ENCODE results near the gene UNC13D. TPM values are rescaled to one million over a fixed set of nuclear protein-coding genes. Genes with fewer than 3 reads are reported as not detected.

UNC13D gene
- total RNA-seq, 2 experiments from 2014 or later: 161 to 182 TPM

DNA sequence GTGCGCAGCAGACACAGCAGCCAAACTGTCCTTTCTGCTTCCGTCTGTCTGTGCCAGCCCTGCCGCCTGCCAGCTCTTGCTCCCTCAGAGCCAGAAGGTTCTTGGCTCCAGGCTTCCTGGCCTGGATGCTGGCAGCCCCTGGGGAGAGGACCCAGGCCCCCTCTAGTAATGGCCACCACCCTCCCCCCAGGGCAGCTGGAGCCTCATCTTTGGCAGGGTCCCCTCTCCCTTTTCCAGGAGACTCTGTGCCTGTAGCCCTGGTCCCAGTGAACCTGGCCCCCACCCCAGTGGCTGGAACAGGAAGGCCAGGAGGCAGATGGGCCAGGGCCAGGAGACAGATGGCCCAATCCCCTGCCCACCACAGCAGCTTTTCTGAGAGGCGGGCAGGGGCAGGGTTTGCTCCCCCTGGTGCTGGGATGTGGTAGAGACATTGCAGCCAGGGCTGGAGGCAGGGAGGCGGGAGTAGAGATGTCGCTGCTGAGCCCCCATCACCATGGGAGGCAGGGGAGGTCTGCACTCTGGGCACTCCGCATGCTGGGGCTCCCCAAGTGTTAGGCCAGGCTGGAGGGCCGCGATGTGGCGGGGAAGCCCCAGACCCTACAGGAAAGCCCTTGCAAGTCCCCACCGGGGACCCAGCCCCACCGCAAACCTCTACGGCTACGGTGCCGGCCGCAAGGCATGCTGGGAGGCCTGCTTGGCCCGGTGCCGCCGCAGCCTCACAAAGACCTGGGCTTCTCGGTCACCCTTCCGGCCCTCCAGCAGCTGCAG lies 16.7 kb downstream of the UNC13D start:
- Mint-ChIP-seq H3K36me3 (ENCODE audit: low read depth) (peaks cover 24% of the 10 kb centered on the region), H3K9me3 (no peaks in the 10 kb centered on the region), H3K4me3 (peak overlapping the region; percentile 56), H3K27ac (peak overlapping the region; percentile 91), H3K4me1 (peaks cover 23% of the 10 kb centered on the region), H3K27me3 (no peaks in the 10 kb centered on the region)
- CTCF ChIA-PET: interaction anchor here (0.5 to 3.3 kb wide), 12 partner anchors 9 to 243 kb away, joined by 3 to 14 read pairs (median 5); partner anchors contain the start of gene UNC13D
- POLR2A ChIA-PET: interaction anchor here (0.5 kb wide), 1 partner anchor 51 kb away, joined by 3 read pairs; no protein-coding TSS in a partner anchor
- peak; percentile 68 for DNase-seq

DNA sequence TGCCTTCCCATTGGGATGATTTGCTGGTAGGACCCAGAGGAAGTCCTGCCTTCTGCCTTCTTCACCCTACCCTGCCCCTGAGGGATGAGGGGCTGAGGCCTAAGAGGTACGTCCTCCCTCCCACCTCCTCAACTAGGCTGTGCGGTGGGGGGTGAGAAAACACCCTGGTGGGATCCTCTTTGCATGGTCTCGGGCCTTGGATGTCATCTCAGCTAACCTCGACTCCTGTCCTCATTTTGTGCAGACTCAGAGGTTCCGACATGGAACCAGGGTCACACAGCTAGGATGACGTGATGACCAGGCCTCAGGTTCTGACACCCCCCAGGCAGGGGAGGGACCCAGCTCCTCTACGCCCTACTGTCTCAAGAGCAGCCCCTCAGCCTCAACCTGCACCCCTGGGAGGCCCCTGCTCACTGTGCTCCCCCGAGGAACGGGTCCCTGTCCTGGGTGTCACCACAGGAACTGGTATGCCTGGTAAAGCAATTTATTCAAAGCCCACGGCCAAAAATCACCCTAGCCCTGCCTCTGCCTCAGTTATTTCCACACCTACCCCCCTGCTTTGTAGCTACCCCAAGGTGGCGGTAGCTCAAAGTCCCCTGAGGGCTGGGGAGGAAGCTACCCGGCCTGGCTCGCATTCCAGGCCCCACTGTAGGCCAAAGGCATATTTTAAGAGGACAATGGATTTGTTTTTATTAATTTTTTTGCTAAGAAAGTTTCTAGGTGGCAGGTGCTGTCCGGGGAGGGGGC lies 17.5 kb downstream of the UNC13D start:
- ChIA-PET POLR2A (interaction anchor here (0.5 kb wide), 1 partner anchor 50 kb away, joined by 3 read pairs; no protein-coding TSS in a partner anchor), CTCF (interaction anchor here (0.6 to 3.3 kb wide), 15 partner anchors 10 to 898 kb away, joined by 3 to 14 read pairs (median 5); partner anchors contain the start of gene UNC13D)
- peaks cover 25% of the 10 kb centered on the region for H3K4me1 Mint-ChIP-seq
- peaks cover 19% of the 10 kb centered on the region for H3K36me3 Mint-ChIP-seq (ENCODE audit: low read depth)
- no peaks in the 10 kb centered on the region for H3K27me3 Mint-ChIP-seq
- DNase-seq: no peak
- no peaks in the 10 kb centered on the region for H3K9me3 Mint-ChIP-seq
- peak overlapping the region; percentile 76 for H3K27ac Mint-ChIP-seq
- no peak overlapping the region for H3K4me3 Mint-ChIP-seq

DNA sequence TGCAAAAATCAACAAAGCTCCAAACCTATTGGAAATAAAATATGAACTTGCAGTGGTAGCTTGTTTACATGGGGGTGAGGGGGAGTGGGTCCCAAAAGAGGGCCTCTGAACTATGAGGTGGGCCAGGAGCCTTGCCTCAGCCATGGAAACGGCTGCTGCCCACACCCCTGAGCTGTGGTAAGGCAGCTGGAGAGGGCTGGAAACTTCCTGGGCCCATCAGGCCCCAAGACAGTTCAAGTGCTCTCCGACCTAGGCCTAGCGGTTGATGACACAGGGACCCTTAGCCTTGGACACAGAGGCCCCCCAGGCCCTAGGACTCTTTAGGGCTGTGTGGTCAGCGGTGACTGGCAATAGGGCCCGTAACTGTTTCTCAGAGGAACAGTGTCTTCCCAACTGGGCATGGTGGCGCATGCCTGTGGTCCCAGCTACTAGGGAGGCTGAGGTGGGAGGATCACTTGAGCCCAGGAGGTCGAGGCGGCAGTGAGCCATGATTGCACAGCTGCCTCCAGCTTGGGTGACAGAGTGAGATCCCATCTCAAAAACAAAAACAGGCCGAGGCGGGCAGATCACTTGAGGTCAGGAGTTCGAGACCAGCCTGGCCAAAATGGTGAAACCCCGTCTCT lies 18.3 kb downstream of the UNC13D start:
- ChIA-PET POLR2A (no interaction called here), CTCF (interaction anchor here (0.6 to 3.3 kb wide), 8 partner anchors 11 to 899 kb away, joined by 3 to 14 read pairs (median 6); partner anchors contain the start of gene UNC13D)
- Mint-ChIP-seq H3K4me1 (peaks cover 33% of the 10 kb centered on the region), H3K27ac (no peak overlapping the region), H3K27me3 (no peaks in the 10 kb centered on the region), H3K9me3 (no peaks in the 10 kb centered on the region), H3K36me3 (ENCODE audit: low read depth) (peaks cover 24% of the 10 kb centered on the region), H3K4me3 (no peak overlapping the region)
- DNase-seq: no peak

DNA sequence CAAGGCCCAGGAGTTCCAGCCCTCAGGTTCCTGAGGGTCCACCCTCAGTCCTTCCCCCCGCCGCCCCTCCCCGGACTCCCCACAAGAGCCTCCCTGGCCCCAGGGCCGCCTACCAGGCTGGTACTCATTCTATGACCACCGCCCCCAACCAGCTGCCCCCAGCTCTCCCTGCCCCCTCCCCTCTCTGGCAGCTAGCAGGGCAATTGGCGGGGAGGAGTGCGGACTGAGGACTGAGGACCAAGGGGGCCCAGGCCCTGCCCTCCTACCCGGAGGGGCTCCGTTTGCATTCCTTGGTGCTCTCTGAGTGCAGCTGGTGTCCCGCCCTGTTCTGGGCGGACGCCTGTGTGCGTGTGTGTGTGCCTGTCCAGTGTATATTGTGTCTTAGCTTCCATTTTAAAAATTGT lies 19.1 kb downstream of the UNC13D start:
- H3K4me1 Mint-ChIP-seq: peaks cover 33% of the 10 kb centered on the region
- no peak for DNase-seq
- H3K4me3 Mint-ChIP-seq: no peak overlapping the region
- no peak overlapping the region for H3K27ac Mint-ChIP-seq
- no peaks in the 10 kb centered on the region for H3K27me3 Mint-ChIP-seq
- H3K36me3 Mint-ChIP-seq (ENCODE audit: low read depth): peaks cover 21% of the 10 kb centered on the region
- CTCF ChIA-PET: interaction anchor here (1.5 to 3.3 kb wide), 3 partner anchors 15 to 71 kb away, joined by 3 to 14 read pairs (median 6); partner anchors contain the start of gene UNC13D
- H3K9me3 Mint-ChIP-seq: no peaks in the 10 kb centered on the region
- POLR2A ChIA-PET: interaction anchor here (0.5 kb wide), 1 partner anchor 156 kb away, joined by 5 read pairs; no protein-coding TSS in a partner anchor

DNA sequence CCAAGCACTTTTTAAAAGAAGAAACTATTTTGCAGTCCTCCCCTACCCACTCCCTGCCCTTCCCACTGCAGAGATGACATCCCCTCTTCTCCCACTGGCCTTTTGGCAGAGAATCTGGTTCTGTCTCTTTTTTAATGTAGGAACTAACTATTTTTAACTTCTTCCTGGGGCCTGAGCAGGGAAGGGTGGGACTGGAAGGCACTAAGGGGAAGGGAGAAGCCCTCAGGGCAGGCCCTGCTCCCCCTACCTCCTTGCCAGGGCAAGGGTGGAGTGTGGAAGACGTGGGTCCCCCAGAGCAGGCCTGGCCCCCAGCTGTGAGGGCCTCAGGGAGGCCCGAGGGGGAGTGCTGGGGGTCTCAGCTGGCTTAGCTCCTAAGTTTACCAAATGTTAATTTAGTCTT lies 19.5 kb downstream of the UNC13D start:
- no peak for DNase-seq
- Mint-ChIP-seq H3K4me3 (no peak overlapping the region), H3K27ac (no peak overlapping the region), H3K27me3 (no peaks in the 10 kb centered on the region), H3K36me3 (ENCODE audit: low read depth) (peaks cover 16% of the 10 kb centered on the region), H3K9me3 (no peaks in the 10 kb centered on the region), H3K4me1 (peaks cover 33% of the 10 kb centered on the region)
- ChIA-PET CTCF (interaction anchor here (1.5 kb wide), 1 partner anchor 71 kb away, joined by 3 read pairs; no protein-coding TSS in a partner anchor), POLR2A (interaction anchor here (0.5 kb wide), 1 partner anchor 156 kb away, joined by 5 read pairs; no protein-coding TSS in a partner anchor)

DNA sequence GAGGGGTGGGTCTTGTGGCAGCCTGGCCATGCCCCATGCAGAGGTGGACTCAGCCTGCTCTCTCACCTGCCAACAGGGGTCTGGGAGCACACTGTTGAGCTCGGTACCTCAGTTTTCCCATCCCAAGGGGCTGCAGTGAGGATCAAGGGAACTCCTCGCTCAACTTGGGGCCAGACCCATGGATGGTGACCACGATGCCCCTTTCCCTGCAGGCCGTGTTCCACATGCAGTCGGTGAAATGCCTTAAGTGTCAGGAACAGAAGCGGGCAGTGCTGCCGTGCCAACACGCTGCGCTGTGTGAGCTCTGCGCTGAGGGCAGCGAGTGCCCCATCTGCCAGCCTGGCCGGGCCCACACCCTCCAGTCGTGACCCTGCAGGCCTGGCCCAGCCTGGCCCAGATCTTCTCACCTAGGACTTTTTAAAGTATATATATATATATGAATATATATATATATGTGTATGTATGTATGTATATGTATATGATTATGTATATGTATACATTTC lies 20.1 kb downstream of the UNC13D start:
- no peaks in the 10 kb centered on the region for H3K9me3 Mint-ChIP-seq
- CTCF ChIA-PET: interaction anchor here (1.5 kb wide), 1 partner anchor 70 kb away, joined by 3 read pairs; no protein-coding TSS in a partner anchor

DNA sequence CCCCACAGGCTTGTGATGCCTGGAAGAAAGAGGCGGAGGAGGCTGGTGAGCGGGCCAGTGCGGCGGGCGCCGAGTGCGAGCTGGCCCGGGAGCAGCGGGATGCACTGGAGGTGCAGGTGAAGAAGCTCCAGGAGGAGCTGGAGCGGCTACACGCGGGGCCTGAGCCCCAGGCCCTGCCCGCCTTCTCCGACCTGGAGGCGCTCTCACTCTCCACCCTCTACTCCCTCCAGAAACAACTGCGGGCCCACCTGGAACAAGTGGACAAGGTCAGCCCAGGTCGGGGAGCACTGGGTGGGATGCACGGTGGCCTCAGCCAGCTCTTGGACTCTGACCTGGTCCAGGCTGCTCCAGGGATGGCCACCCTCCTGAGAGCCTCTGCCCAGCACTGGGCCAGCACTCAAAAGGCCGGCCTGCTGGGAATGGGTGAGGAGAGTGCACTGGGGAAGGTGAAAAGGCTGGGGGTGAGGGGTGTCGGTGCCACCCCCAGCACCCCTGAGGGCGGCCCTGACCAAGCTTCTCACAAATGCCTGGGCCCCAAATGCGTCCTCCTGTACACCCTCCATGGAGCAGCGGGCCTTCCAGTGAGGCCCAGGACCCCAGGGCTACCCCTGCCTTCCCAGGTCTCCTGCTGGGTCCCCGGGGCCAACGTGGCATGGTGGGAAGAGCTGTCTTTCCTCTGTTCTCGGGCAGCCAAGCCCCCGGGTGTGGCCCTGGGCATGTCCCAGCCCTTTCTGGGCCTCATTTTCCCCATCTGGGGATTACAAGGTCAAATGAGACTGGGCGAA lies 20.8 kb downstream of the UNC13D start:
- H3K27ac Mint-ChIP-seq: no peak overlapping the region
- no peaks in the 10 kb centered on the region for H3K27me3 Mint-ChIP-seq
- POLR2A ChIA-PET: no interaction called here
- peaks cover 21% of the 10 kb centered on the region for H3K36me3 Mint-ChIP-seq (ENCODE audit: low read depth)
- CTCF ChIA-PET: interaction anchor here (0.6 to 0.9 kb wide), 3 partner anchors 17 to 85 kb away, joined by 3 to 4 read pairs (median 3); no protein-coding TSS in a partner anchor
- no peak for DNase-seq
- H3K9me3 Mint-ChIP-seq: no peaks in the 10 kb centered on the region
- no peak overlapping the region for H3K4me3 Mint-ChIP-seq
- peaks cover 38% of the 10 kb centered on the region for H3K4me1 Mint-ChIP-seq

More for the DNA sequence above, 20.1 kb downstream of the UNC13D start:
- Mint-ChIP-seq H3K36me3 (ENCODE audit: low read depth) (peaks cover 19% of the 10 kb centered on the region), H3K4me1 (peaks cover 37% of the 10 kb centered on the region), H3K27me3 (no peaks in the 10 kb centered on the region), H3K4me3 (no peak overlapping the region), H3K27ac (no peak overlapping the region)
- POLR2A ChIA-PET: no interaction called here
- no peak for DNase-seq

DNA sequence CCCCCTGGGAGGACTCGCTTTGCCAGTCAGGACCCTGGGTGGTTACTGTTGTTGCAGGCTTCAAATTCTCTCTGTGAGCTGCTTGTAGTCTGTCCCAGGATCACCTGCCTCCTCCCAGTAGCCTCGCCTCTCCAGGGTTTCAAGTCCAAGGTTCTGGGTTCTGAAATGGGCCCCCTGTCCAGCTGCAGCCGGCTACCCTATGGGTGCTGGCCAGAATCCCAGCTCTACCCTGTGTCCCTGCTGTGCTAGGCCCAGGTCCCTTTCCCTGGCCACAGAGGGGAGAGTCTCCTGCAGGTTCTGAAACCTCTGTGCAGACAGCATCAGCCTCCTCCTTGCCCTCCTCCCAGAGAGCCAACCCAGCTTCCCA lies 21.4 kb downstream of the UNC13D start:
- DNase-seq: no peak
- CTCF ChIA-PET: interaction anchor here (0.6 to 0.9 kb wide), 2 partner anchors 17 to 84 kb away, joined by 3 read pairs; no protein-coding TSS in a partner anchor
- no peak overlapping the region for H3K4me3 Mint-ChIP-seq
- H3K9me3 Mint-ChIP-seq: no peaks in the 10 kb centered on the region
- POLR2A ChIA-PET: no interaction called here
- peaks cover 15% of the 10 kb centered on the region for H3K36me3 Mint-ChIP-seq (ENCODE audit: low read depth)
- H3K27ac Mint-ChIP-seq: peak overlapping the region; percentile 31
- peaks cover 31% of the 10 kb centered on the region for H3K4me1 Mint-ChIP-seq
- H3K27me3 Mint-ChIP-seq: no peaks in the 10 kb centered on the region

DNA sequence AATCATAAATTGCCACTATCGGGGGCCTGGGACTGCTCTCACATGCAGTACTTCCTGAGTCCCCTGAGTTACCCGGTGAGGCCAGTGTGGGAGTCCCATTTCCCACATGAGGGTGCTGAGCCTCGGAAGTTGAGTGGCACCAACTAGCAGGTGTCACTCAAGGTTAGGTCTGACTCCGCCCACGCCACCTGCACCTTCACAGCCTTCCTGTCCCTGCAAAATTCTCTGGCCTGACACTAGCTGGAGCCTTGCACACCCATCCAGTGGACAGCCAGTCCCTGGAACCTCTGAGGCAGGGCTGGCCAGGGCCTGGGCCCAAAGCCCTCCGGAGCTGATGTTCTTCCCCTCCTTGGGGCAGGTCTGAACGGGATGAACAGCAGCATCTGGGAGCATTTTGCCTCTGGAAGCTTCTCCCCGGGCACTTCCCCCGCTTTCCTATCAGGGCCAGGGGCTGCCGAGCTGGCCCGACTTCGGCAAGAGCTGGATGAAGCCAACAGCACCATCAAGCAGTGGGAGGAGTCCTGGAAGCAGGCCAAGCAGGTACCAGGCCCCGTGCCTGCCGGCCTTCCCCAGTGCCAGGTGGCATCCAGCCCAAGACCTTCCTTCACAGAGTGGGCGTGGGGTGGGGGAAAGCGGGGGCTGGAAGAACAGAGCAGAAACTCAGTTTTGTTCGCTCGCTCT lies 21.9 kb downstream of the UNC13D start:
- POLR2A ChIA-PET: no interaction called here
- H3K27me3 Mint-ChIP-seq: no peaks in the 10 kb centered on the region
- H3K4me3 Mint-ChIP-seq: no peak overlapping the region
- CTCF ChIA-PET: interaction anchor here (0.6 to 2.2 kb wide), 2 partner anchors 8 to 17 kb away, joined by 3 to 7 read pairs; no protein-coding TSS in a partner anchor
- no peaks in the 10 kb centered on the region for H3K9me3 Mint-ChIP-seq
- H3K27ac Mint-ChIP-seq: peak overlapping the region; percentile 66
- peaks cover 15% of the 10 kb centered on the region for H3K36me3 Mint-ChIP-seq (ENCODE audit: low read depth)
- peaks cover 27% of the 10 kb centered on the region for H3K4me1 Mint-ChIP-seq
- peak; percentile 40 for DNase-seq

DNA sequence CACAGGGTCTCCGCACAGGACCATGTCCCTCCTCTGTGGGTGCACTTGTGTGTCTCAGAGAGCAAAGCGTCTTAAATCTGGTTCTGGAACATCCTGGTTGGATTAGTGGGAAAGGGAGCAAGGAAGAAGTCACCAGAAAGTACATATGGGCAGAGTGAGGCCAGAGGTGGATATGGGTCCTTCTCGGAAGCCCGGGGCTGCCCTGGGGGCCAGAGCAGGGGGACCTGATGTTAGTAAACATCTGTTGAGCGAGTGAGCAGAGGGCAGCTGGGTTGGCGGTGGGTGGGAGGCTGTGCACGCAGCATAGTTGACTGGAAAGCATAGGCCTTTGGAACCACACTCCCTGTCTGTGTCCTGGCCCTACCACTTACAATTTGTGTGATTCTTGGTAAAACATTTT lies 22.7 kb downstream of the UNC13D start:
- peaks cover 12% of the 10 kb centered on the region for H3K36me3 Mint-ChIP-seq (ENCODE audit: low read depth)
- CTCF ChIA-PET: interaction anchor here (0.6 to 2.2 kb wide), 2 partner anchors 8 to 16 kb away, joined by 3 to 7 read pairs; no protein-coding TSS in a partner anchor

More for the DNA sequence above, 22.7 kb downstream of the UNC13D start:
- POLR2A ChIA-PET: no interaction called here
- H3K27ac Mint-ChIP-seq: peak overlapping the region; percentile 66
- H3K4me3 Mint-ChIP-seq: no peak overlapping the region
- DNase-seq: no peak
- H3K4me1 Mint-ChIP-seq: peaks cover 21% of the 10 kb centered on the region
- H3K27me3 Mint-ChIP-seq: no peaks in the 10 kb centered on the region
- no peaks in the 10 kb centered on the region for H3K9me3 Mint-ChIP-seq

Measured in activated CD4-positive, alpha-beta T cell treated with anti-CD3 and anti-CD28 coated beads, Interleukin-2, amount 10 ng/mL, durations not matched to agents 7 days and 5 days (primary cell).